ENCODE data around the gene CYBB.
A peak's percentile ranks its signal among the peaks of the same experiment; 100 is the strongest.

The CYBB gene

GRCh38 chrX:37834937-37835336 is 55.1 kb downstream of the CYBB start:
- DNase-seq (ENCODE audit: low read depth in 3 of 3, low spot score in 1 of 3) = no peak

GRCh38 chrX:37840931-37841330 is 61.1 kb downstream of the CYBB start:
- DNase-seq (ENCODE audit: low read depth in 3 of 3, low spot score in 1 of 3) = no peak

GRCh38 chrX:37844622-37845021 is 64.8 kb downstream of the CYBB start:
- DNase-seq (ENCODE audit: low read depth in 3 of 3, low spot score in 1 of 3) = no peak

GRCh38 chrX:37846141-37846540 is 66.3 kb downstream of the CYBB start:
- DNase-seq (ENCODE audit: low read depth in 3 of 3, low spot score in 1 of 3) = no peak

- no peak for DNase-seq (ENCODE audit: low read depth in 3 of 3, low spot score in 1 of 3)
These were observed 66.7 kb downstream of the CYBB start for GRCh38 chrX:37846558-37846933.

GRCh38 chrX:37846934-37847732 is 67.3 kb downstream of the CYBB start, which contains the start of gene DYNLT3:
Gene DYNLT3, minus strand, starts transcription at chrX:37847571. Its CDS starts 61 bp downstream, at chrX:37847510.
- peak; percentile 38 to 60 (median 42) for DNase-seq (ENCODE audit: low read depth in 3 of 3, low spot score in 1 of 3)

GRCh38 chrX:37847733-37848197 is 67.9 kb downstream of the CYBB start:
- no peak for DNase-seq (ENCODE audit: low read depth in 3 of 3, low spot score in 1 of 3)

GRCh38 chrX:37854148-37854547 is 74.3 kb downstream of the CYBB start:
- no peak for DNase-seq (ENCODE audit: low read depth in 3 of 3, low spot score in 1 of 3)

GRCh38 chrX:37854748-37855147 is 74.9 kb downstream of the CYBB start:
- DNase-seq (ENCODE audit: low read depth in 3 of 3, low spot score in 1 of 3) = no peak

GRCh38 chrX:37860721-37861120 is 80.9 kb downstream of the CYBB start:
- DNase-seq (ENCODE audit: low read depth in 3 of 3, low spot score in 1 of 3) = no peak

GRCh38 chrX:37862851-37863250 is 83.0 kb downstream of the CYBB start:
- no peak for DNase-seq (ENCODE audit: low read depth in 3 of 3, low spot score in 1 of 3)

Measured in stimulated activated CD4-positive, alpha-beta T cell treated with anti-CD3 and anti-CD28 coated beads, TNF-alpha, amount 100 ng/mL, for 1 hour (primary cell).